Neural progenitor cell (in vitro differentiated cells): ENCODE results near the gene SLBP.

ENCODE experiments used
- CTCF ChIP-seq: fragments of 200-600 bp; sonication (generic); IDR thresholded peaks from 2 replicates; pipeline ENCODE4 v1.5.1; 2017; ENCODE audit warnings: antibody characterized with exemption, mild to moderate bottlenecking
- EZH2phosphoT487 ChIP-seq: fragments of 200-600 bp; sonication (generic); IDR thresholded peaks from 2 replicates; pipeline ENCODE4 v1.6.1; 2017; ENCODE audit warnings: antibody characterized with exemption

- no peak for TF ChIP-seq CTCF
- no peak for TF ChIP-seq EZH2phosphoT487
Measured at GRCh38 chr4:1735215-1735614, 23.1 kb upstream of the SLBP start.
